GM10248 (cell line): ENCODE data around the gene CKAP5.

Experiments
- CTCF ChIA-PET: fragments of 300-600 bp; sonication (Branson Sonifier 250); formaldehyde crosslinking; extraction: SDS; loops from one replicate; lab custom pipeline; 2021; ENCODE audit warnings: antibody characterized with exemption; lab: Yijun Ruan, JAX
- POLR2A ChIA-PET: fragments of 350-650 bp; sonication (Branson Sonifier 250); formaldehyde crosslinking; extraction: SDS; loops from one replicate; lab custom pipeline; 2020; ENCODE audit warnings: antibody characterized with exemption; lab: Yijun Ruan, JAX
- DNase-seq: peaks from one replicate; pipeline ENCODE4 v3.0.0; 2012; ENCODE audit errors: extremely low spot score
- TF ChIP-seq, protein P1 (sequence below): IDR thresholded peaks from 2 replicates; pipeline ENCODE4 v1.5.1; 2012; ENCODE audit warnings: mild to moderate bottlenecking, low read depth; ENCODE audit errors: extremely low read depth, missing control alignments, control extremely low read depth

The CKAP5 gene

DNA sequence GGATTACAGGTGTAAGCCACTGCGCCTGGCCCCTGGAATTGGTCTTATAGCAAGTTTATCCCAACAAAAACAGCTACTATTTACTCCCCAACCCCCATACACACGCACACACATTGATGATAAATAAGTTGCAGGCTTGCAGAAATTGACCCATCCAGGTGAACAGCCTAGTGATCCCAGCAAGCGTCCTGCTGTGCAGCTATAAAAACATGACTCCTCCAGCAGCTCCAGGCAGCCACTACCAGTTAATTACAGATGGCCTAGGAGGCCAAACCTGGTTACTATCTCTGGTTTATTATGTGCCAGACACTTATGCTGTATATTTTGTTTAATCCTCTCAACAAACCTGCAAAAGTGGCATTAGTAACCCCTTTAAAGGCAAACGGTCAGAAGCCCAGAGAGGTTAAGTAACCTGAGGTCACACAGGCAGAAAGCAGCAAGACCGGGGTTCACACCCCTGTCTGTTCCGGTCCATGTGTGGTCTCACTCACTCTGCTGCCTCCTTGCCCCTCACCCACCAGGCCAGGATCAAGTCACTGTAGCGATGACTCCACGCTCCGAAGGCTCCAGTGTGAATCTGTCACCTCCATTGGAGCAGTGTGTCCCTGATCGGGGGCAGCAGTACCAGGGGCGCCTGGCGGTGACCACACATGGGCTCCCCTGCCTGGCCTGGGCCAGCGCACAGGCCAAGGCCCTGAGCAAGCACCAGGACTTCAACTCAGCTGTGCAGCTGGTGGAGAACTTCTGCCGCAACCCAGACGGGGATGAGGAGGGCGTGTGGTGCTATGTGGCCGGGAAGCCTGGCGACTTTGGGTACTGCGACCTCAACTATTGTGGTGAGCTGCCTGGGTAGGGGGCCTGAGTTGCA is 120.5 kb downstream of the CKAP5 start:
- ChIA-PET CTCF (no interaction called here), POLR2A (no interaction called here)
- no peak for DNase-seq
- TF ChIP-seq, protein P1, sequence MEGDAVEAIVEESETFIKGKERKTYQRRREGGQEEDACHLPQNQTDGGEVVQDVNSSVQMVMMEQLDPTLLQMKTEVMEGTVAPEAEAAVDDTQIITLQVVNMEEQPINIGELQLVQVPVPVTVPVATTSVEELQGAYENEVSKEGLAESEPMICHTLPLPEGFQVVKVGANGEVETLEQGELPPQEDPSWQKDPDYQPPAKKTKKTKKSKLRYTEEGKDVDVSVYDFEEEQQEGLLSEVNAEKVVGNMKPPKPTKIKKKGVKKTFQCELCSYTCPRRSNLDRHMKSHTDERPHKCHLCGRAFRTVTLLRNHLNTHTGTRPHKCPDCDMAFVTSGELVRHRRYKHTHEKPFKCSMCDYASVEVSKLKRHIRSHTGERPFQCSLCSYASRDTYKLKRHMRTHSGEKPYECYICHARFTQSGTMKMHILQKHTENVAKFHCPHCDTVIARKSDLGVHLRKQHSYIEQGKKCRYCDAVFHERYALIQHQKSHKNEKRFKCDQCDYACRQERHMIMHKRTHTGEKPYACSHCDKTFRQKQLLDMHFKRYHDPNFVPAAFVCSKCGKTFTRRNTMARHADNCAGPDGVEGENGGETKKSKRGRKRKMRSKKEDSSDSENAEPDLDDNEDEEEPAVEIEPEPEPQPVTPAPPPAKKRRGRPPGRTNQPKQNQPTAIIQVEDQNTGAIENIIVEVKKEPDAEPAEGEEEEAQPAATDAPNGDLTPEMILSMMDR = no peak

DNA sequence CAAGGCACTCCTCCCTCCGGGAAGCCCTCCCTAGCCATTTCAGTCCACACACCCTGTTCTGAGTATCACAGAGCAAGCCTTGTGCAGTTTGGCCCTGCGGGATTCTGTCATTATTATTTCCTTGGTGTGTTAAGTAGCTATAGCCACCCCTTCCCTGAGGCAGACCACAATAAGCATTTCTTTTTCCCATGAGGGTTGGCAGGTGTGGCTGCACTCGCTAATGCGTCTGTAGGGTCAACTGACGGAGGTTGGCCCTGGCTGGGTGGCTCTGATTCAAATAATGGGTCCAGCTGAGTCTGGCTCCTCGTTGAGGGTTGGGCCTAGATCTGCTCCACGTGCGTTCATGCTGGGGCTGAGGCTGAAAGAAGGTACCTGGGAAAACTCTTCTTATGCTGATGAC is 122.0 kb downstream of the CKAP5 start:
- TF ChIP-seq, protein P1 = no peak
- CTCF ChIA-PET = no interaction called here
- no peak for DNase-seq
- POLR2A ChIA-PET = no interaction called here

DNA sequence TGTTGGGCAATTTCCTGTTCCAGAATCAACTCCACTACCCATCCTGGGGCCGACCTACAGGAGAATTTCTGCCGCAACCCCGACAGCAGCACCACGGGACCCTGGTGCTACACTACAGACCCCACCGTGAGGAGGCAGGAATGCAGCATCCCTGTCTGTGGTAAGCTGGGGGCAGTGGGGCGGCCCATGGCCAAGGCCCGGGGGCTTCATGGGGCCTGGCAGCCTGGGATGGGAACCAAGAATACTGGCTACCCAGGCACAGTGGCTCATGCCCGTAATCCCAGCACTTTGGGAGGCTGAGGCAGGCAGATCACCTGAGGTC is 122.8 kb downstream of the CKAP5 start:
- TF ChIP-seq, protein P1 = no peak
- DNase-seq = no peak
- CTCF ChIA-PET = no interaction called here
- POLR2A ChIA-PET = no interaction called here

DNA sequence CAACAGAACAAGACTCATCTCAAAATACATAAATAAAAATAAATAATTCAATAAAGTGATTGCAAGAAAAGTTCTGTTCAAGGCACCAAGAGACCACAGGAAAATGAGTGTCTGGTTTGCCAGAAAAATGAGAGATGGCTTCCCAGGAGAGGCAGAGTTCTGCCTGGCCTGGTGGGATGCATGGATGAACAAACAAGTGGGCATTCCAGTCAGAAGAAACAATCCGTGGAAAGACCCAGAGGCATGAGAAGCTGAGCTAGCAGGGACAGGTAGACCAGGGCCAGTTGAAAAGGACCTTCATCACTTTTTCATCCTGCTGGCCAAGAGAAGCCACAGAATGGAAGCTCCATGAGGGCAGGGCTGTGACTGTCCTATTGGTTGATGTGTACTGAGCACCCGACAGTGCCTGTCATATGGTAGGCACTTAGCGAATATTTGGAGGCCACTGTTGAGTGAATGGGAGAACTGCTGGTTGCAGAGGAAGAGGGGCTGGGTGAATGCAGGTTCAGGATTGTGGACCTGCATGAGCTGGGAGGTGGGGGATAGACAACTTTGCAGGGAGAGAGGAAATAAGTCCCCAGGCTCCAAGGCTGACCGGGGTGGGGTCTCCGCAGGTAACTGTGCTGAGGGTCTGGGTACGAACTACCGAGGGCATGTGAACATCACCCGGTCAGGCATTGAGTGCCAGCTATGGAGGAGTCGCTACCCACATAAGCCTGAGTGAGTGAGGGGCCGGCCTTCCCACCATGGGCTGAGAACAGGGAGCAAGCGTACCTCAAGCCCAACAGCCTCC is 123.3 kb downstream of the CKAP5 start:
- TF ChIP-seq, protein P1 = no peak
- POLR2A ChIA-PET = no interaction called here
- no peak for DNase-seq
- CTCF ChIA-PET = interaction anchor here (1.5 kb wide), 1 partner anchor 12 kb away, joined by 3 read pairs; no protein-coding TSS in a partner anchor

DNA sequence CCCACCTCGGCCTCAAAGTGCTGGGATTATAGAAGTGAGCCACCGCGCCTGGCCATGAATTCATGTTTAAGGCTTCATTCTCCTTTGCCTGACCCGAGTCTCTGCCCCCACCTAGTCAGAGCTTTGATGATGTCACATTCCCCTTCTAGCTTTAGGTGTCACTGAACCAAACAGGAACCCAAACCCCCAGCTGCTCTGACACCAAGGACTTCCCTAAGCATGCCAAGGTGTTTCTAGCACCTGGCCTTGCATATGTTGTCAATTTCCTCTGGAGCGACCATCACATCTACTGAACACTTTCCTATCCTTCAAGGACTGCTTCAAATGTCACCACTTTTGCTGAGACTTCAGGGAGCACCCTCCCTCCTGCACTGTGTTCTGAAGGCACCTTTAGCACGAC is 124.8 kb downstream of the CKAP5 start:
- no peak for DNase-seq
- TF ChIP-seq, protein P1 = no peak
- ChIA-PET POLR2A (no interaction called here), CTCF (interaction anchor here (0.8 to 1.5 kb wide), 3 partner anchors 9 to 13 kb away, joined by 3 read pairs; no protein-coding TSS in a partner anchor)

DNA sequence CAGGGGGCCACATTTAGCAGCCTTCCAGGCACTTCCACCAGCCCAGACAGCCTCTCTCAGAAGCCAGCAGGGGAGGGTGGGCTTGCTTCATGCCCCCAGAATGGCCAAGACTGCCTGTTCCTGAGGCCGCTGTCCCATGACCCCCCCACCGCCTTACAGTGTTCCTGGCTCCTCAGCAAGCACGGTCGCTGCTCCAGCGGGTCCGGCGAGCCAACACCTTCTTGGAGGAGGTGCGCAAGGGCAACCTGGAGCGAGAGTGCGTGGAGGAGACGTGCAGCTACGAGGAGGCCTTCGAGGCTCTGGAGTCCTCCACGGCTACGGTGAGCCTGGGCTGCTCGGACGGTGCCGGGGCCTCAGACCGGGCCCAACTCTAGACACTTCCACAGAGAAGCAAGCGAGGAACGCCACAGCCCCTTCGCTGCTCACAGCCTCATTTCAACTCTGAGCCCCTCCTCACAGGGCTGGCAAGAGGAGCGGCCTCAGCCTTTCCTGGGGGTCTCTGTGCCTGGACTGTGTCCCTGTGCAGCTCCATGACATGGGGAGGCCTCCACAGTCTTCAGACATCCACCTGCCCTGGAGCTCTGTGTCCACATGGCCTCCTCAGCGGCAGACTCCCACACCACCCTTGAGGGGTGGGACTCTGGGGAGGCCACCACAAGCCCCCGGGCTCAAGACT is 126.4 kb downstream of the CKAP5 start:
- ChIA-PET POLR2A (no interaction called here), CTCF (no interaction called here)
- TF ChIP-seq, protein P1 = no peak
- no peak for DNase-seq
